Measurements from ENCODE around the gene HINT3. TPM values are rescaled to one million over a fixed set of nuclear protein-coding genes. Genes with fewer than 3 reads are reported as not detected.

HINT3 gene
- total and polyA plus RNA-seq, 2 experiments from 2014 or later = 1.8 to 8.0 TPM

GRCh38 chr6:125979101-125979500 lies 22.5 kb downstream of the HINT3 start (continued):
- TF ChIP-seq ZNF462 (CRISPR knock-in tag; IDR thresholded peaks at IDR 0.05) (no peak), ZNF114 (CRISPR knock-in tag; IDR thresholded peaks at IDR 0.05) (no peak), JUNB (IDR thresholded peaks at IDR 0.05; ENCODE audit: unreplicated experiment) (no peak)

GRCh38 chr6:125981571-125982185 lies 25.1 kb downstream of the HINT3 start:
- ATAC-seq (no peak), DNase-seq (ENCODE audit: low spot score) (no peak)
- Mint-ChIP-seq H3K27ac (no peak overlapping the region), H3K36me3 (ENCODE audit: low read depth) (no peaks in the 10 kb centered on the region), H3K4me1 (peaks cover 3% of the 10 kb centered on the region; the same call in 1 of the 3 replicates), H3K9me3 (no peaks in the 10 kb centered on the region), H3K27me3 (ENCODE audit: insufficient read depth, low read depth, poor library complexity) (no peaks in the 10 kb centered on the region), H3K4me3 (no peak overlapping the region)
- Histone ChIP-seq H3K9me2 (ENCODE audit: insufficient read depth) (no peaks in the 10 kb centered on the region), H3K79me2 (replicated peaks; ENCODE audit: insufficient read depth) (peaks cover 4% of the 10 kb centered on the region), H4K20me1 (replicated peaks; ENCODE audit: insufficient read depth) (no peaks in the 10 kb centered on the region), H3K27ac (ENCODE audit: low read depth) (no peak overlapping the region), H2AFZ (no peak overlapping the region), H3K36me3 (ENCODE audit: insufficient read depth) (no peaks in the 10 kb centered on the region), H3K4me1 (ENCODE audit: insufficient read depth) (0 out of 2 replicates have a peak, but pooled peaks cover 8% of the 10 kb centered on the region), H3F3A (replicated peaks; ENCODE audit: low read depth) (no peaks in the 10 kb centered on the region), H3K4me2 (no peak overlapping the region), H3K4me3 (no peak overlapping the region), H3K27me3 (ENCODE audit: insufficient read depth) (no peaks in the 10 kb centered on the region)
- no peak for TF ChIP-seq EZH2phosphoT487 (IDR thresholded peaks at IDR 0.05; ENCODE audit: unreplicated experiment)
- TF ChIP-seq CTCF (conservative IDR thresholded peaks at IDR 0.05; ENCODE audit: low read depth in 2 of 2) = no peak
- no peak for TF ChIP-seq EZH2 (IDR thresholded peaks at IDR 0.05; ENCODE audit: low read depth, unreplicated experiment)
- no peak for TF ChIP-seq NANOG (IDR thresholded peaks at IDR 0.05; ENCODE audit: borderline replicate concordance)
- no peak for TF ChIP-seq CREB1 (CRISPR knock-in tag; IDR thresholded peaks at IDR 0.05; ENCODE audit: low read depth)
- no peak for TF ChIP-seq ETS1 (IDR thresholded peaks at IDR 0.05)
- TF ChIP-seq STAT1 (IDR thresholded peaks at IDR 0.05; ENCODE audit: unreplicated experiment) = no peak
- no peak for TF ChIP-seq ZNF114 (CRISPR knock-in tag; IDR thresholded peaks at IDR 0.05)

Data from GM23338 (cell line).